ENCODE results near the gene ZSWIM1.
"Not testable (repeated sequence)": the region's sequence is repeated elsewhere in the genome, so short reads cannot be mapped to it uniquely, and the experiment has no call there.

ZSWIM1 gene

DNA sequence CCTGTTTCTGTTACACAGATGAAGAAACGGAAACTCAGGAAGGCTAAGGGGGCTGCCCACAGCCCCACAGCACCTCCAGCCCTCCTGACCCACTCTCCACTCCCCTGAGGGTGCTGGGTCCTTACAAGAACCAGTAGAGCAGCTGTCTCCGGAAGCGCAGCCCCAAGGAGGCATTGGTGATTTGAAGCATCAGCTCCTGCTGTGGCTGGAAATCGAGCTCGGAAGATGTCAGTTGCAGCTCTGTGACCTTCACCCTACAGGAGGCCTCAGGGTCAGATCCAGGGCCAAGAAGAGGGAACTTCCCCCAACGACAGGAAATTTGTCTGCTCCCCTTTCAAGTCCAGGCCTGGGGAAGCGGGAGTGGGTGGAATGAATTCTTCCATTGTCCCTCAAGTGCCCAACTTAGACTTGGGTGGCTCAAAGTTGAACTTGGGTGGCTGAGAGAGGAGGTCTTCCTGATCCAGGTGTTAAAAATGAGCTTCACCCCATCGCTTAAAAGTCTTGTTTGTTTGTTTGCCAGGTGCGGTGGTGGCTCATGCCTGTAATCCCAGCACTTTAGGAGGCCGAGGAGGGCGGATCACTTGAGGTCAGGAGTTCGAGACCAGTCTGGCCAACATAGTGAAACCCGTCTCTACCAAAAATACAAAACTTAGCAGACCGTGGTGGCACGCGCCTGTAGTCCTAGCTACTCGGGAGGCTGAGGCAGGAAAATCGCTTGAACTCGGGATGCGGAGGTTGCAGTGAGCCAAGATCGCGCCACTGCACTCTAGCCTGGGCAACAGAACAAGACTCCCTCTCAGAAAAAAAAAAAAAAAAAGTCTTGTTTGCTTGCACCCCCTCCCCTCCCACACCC lies 29.0 kb downstream of the ZSWIM1 start:
- no peak for DNase-seq

DNA sequence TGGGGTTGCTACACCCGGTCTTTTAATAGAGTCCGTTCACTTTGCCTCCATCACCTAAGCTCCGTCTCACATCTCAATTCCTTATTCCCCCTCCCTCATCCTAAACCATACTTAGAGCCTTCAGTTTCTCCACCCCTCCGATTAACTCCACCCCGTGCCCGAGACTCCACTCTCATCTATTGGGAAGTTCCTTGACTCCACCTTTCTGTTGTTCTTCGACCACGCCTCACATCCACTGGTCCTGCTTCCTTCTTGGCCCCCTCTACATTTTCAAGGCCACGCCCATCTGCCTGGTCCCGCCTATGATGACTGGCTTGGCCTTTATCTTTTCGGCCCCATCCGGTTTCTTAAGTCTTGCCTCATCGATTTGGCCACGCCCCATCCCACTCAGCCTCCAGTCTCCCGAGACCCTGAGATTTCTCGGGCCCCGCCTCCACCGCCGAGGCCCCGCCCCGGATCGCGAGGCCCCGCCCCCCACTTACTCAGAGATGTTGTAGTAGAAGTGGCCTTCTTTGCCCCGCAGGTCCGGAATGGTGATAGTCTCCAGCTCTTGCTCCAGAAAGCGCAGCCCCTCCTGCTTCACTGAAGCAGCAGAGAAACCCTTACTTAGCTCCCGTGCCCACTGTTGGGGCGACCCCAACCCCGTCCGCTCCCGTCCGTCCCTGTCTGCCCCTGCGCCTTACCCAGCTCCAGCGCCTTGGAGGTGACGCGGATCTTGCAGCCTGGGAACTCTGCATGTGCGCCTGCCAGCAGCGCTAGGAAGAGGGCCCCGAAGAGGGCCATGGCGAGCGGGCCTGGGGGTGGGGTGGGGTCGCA lies 29.9 kb downstream of the ZSWIM1 start:
- DNase-seq: peak; percentile 92 to 95

DNA sequence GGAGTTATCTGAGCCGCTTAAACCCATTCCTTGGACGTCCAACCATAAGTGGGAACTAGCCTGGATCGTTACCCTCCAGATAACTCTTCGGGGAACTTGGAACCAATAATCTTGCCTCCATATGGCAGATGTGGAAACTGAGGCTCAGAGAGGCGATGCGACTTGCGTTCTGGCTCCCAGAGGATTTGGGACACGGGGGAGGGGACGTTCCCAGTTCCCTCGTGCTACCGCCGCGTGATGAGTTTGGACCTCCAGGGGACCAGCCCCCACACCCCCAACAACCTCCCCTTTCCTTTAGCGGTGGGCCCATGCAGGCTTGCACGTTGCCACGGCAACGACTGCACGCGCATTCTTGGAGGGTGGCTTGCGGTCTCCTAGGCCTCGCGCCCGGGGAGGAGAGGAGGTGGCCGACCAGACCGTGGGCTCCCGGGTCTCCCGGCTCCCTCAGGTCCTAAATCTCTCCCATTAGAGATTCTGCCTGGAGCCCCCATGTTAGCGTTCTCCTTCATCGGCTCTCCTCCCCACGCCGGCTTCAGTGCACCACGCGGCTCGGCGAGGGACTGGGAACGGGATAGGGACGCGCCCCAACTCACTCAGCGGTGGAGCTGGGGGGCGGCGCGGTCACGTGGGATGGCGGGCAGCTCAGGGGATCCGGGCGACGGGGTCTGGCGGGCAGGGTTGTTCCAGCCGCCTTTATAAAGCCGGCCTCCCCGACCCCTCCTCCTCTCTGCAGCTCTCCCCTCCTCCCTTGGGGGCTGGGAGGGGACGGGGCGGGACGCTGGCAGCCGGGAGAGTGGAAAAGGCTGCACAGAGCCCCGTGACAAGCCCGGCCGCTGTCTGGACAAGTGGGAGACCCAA lies 30.7 kb downstream of the ZSWIM1 start, which contains the start of gene PLTP:
Gene PLTP (minus strand): TSS at position 670 of the 858 bp plus-strand sequence. CDS start 703 bp downstream, outside the sequence.
- peak; percentile 43 to 47 for DNase-seq

DNA sequence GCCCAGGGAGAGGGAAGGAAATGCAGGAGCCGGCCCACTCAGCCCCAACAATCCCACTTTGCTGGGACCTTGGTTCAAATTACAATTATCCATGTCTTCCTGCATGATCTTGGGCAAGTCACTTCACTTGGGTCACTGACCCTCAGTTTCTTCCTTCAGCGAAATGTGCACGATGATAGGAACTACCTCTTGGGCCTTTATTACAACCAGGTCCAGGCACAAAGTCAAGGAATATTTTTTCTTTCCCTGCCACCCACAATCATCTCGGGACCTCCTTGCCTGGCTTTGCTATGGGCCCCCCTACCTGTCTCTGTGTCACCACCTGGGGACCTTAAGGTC lies 31.3 kb downstream of the ZSWIM1 start:
- DNase-seq: no peak

DNA sequence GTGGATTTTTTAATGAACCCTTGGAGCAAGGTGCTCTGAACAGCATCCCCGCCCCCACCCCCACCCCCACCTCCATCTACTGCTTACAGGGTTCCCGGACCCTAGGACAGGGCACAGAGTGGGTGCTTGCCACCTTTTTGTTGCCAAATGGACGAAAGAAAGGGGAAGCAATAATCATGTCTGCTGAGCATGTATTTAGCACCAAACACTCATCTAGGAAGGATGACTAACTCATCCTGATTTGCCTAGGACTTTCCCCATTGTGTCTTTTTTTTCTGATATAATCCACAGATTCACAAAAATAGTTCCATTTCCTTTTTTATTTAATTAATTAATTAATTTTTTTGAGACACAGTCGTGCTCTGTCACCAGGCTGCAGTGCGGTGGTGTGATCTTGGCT lies 32.1 kb downstream of the ZSWIM1 start:
- no peak for DNase-seq

GRCh38 chr20:45917790-45918141 lies 36.7 kb downstream of the ZSWIM1 start:
- DNase-seq: no peak

DNA sequence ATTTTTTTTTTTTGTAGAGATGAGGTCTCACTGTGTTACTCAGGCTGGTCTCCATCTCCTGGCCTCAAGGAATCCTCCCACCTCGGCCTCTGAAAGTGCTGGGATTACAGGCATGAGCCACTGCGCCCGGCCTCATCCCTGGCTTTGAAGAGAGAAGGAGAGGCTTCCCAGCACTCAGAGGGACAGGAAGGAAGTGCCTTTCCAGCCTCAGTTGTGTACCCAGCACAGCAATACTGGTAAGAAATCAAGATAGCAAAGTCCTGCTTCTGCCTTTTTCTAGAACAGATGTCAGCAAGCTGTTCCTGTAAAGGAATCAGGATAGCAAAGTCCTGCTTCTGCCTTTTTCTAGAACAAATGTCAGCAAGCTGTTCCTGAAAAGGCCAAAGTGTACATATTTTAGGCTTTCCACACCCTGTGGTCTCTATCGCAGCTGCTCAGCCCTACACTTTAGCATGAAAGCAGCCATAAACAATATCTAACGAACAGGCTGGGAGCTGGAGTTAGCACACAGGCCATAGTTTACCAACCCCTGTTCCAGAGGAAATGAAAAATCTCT lies 37.2 kb downstream of the ZSWIM1 start:
- no peak for DNase-seq

DNA sequence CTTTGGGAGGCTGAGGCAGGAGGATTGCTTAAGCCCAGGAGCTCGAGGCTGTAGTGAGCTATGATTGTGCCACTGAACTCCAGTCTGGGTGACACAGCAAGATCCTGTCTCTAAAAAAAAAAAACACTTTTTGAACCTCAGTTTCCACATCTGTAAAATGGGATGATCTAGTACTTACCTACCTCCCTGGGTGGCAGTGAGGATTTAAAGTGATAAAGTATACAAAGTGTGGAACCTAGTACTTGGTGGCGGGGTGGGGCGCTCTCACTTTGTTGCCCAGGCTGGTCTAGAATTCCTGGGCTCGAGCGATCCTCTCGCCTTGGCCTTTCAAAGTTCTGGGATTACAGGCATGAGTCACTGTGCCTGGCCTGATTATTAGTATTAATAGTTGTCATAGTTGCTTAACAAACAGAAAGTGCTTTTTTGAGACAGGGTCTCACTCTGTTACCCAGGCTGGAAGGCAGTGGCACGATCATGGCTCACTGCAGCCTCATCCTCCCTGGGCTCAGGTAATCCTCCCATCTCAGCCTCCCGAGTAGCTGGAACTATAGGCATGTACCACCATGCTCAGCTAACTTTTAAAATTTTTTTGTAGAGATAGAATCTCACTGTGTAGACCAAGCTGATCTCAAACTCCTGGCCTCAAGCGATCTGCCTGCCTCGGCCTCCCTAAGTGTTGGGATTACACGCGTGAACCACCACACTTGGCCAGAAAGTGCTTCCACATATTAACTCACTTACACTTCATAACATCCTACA lies 37.9 kb downstream of the ZSWIM1 start:
- no peak for DNase-seq

DNA sequence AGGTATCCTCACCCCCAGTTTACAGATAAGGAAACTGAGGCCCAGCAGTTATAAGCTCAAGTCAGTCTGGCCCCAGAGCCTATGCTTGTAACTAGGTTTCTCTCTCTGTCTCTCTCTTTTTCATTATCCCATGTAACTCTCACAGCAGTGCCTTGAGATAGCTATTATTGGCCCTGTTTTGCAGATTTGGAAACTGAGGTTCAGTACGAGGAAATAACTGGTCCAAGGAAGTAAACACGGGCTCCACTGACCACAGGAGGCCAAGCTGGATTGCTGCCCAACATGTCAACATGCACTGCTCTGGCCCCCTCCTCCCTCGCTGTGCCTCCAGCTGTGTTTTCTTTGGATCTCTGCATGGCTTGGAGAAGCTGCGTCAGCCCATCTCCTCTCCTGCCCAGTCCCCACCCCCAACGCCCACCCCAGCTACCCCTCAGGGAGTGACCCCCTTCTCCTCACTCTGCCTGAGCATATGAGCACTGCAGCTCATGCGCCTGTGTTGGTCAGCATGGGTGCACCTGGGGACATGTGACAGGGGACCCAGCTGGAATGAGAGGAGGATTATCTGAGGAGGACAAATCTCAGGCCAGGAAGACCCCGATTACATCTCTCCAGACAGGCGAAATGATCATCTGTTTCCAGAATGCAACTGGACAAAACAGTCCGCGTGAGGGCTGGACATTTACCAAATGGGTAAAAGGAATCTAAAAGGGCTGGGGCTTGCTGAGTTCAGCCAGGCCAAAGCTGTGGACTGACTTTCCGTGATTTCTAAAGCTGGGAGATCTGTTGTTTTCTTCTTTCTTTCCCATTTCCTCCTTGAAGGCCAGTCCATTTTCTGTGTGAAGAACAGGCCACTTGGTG lies 38.7 kb downstream of the ZSWIM1 start:
- no peak for DNase-seq

DNA sequence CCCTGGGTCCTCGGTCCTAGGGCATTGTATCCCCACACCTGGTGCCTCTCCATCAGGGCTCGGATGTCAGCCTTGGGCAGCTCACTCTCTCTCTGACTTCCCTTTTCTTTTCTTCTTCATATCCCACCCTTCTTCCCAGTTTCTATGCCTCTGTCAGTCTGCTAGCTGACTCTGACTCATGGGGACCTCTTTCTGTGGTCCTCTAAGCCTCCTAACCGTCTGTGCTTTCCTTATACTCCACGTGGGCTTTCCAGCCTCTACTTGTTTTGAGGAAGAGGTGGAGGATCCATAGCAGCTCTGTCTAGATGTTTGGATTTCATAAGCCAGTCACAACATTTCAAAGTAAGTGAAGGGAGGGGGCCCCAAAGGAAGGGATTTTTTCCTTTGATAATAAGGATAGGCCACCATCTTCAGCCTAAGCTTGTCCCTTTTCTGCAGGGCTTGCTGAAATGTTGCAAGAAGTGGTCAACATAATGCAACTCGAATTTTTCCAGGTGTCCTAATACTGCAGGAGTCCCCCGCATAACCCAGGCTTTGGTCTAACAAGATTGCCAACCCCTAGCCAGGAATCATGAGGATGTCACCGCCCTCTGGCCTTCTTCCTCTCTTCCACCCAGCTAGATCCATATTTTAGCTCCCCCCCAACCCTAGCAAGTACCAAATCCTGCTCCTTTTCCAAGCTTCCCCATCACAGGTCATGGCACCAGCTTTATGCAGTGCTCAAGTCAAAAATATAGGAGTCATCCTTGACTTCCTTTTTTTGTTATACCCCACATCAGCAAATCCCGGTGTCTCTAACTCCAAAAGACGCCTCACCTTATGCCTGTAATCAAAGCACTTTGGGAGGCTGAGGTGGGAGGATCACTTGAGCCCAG lies 39.7 kb downstream of the ZSWIM1 start:
- DNase-seq: no peak

DNA sequence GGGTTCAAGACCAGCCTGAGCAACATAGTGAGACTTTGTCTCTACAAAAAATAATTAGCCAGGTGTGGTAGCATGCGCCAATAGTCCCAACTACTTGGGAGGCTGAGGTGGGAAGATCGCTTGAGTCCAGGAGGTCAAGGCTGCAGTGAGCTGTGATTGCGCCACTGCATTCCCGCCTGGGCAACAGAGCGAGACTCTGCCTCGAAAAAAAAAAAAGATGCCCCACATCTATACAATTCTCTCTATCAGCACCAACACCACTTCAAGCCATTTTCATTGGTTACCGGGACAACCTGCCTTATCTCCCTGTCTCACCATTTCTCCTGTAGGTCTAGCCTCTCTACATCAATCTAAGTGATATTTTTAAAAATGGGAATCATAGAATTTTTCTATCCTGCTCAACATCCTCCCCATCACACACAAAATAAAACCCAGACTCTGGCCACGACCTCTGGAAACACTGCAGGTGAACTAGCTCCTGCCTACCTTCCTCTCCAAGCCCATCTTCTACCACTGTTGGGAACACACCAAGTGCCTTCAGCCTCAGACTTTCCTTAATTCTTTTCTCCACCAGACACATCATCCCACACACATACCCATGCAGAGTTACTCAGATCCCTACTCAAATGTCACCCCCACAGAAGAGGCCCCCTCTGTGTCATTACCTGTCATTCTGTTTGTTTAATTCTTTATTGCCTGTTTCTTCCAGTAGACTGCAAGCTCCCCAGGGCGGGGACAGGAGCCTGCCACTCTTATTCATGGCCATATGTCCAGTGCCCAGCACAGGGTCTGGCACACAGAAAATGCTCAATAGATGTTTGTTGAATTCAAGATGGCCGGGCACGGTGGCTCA lies 40.5 kb downstream of the ZSWIM1 start:
- DNase-seq: no peak

GRCh38 chr20:45924391-45925261 lies 43.6 kb downstream of the ZSWIM1 start:
- no peak for DNase-seq

- no peak for DNase-seq
Measured at GRCh38 chr20:45925821-45926506, 44.9 kb downstream of the ZSWIM1 start.

DNA sequence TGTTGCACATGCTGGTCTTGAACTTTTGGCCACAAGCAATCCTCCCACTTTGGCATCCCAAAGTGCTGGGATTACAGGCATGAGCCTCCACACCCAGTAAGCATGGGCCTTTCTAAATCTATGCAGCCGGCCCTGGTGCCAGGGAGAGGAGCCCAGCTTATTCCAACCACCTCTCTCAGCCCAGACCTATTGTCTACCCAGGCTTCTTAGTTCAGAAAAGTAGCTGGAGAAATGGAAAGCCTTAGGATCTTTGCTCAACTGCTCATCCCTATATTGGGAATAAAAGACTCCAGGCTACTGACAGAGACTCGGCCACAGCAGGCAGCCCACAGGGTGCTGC lies 45.7 kb downstream of the ZSWIM1 start:
- DNase-seq: no peak

- no peak for DNase-seq
Measured at GRCh38 chr20:45927071-45927878, 46.2 kb downstream of the ZSWIM1 start.

- DNase-seq: not testable (repeated sequence)
Measured at GRCh38 chr20:45931680-45932079, 50.7 kb downstream of the ZSWIM1 start.

Data from CD4-positive, alpha-beta T cell treated with Interleukin-1 beta for 1 hour (primary cell).